HEK293T (cell line): Measurements from ENCODE around the gene ERC1.

Source experiments
- ARNT ChIP-seq: fragments of 450-650 bp; IDR thresholded peaks from 2 replicates; pipeline ENCODE4 v1.6.1; 2017; ENCODE audit warnings: mild to moderate bottlenecking
- BHLHE40 ChIP-seq: fragments of 450-650 bp; IDR thresholded peaks from 2 replicates; pipeline ENCODE4 v1.6.1; 2016; ENCODE audit warnings: mild to moderate bottlenecking, moderate library complexity, borderline replicate concordance
- ELF4 ChIP-seq: fragments of 450-650 bp; IDR thresholded peaks from 2 replicates; pipeline ENCODE4 v1.6.1; 2017; ENCODE audit warnings: antibody characterized with exemption
- FOXM1 ChIP-seq: fragments of 450-650 bp; IDR thresholded peaks from 2 replicates; pipeline ENCODE4 v1.6.1; 2017; ENCODE audit warnings: mild to moderate bottlenecking, borderline replicate concordance
- HDGF ChIP-seq: fragments of 450-650 bp; IDR thresholded peaks from 2 replicates; pipeline ENCODE4 v1.6.1; 2017; ENCODE audit warnings: antibody characterized with exemption, borderline replicate concordance
- LEF1 ChIP-seq: fragments of 450-650 bp; IDR thresholded peaks from 2 replicates; pipeline ENCODE4 v1.6.1; 2017; ENCODE audit warnings: mild to moderate bottlenecking, borderline replicate concordance
- NFRKB ChIP-seq: fragments of 450-650 bp; IDR thresholded peaks from 2 replicates; pipeline ENCODE4 v1.6.1; 2016; ENCODE audit warnings: mild to moderate bottlenecking, moderate library complexity
- SP1 ChIP-seq: fragments of 450-650 bp; IDR thresholded peaks from 2 replicates; pipeline ENCODE4 v1.6.1; 2017
- SUZ12 ChIP-seq: fragments of 450-650 bp; IDR thresholded peaks from 2 replicates; pipeline ENCODE4 v1.6.1; 2016; ENCODE audit warnings: mild to moderate bottlenecking
- TARDBP ChIP-seq: fragments of 450-650 bp; IDR thresholded peaks from 2 replicates; pipeline ENCODE4 v1.6.1; 2016
- ZNF384 ChIP-seq: fragments of 450-650 bp; IDR thresholded peaks from 2 replicates; pipeline ENCODE4 v1.6.1; 2016

- TF ChIP-seq LEF1 (no peak), ELF4 (no peak), TARDBP (no peak), SUZ12 (no peak), FOXM1 (no peak), BHLHE40 (no peak), ARNT (no peak), ZNF384 (no peak), SP1 (no peak), HDGF (no peak), NFRKB (no peak)
Observed at GRCh38 chr12:1117371-1117770, 126.3 kb downstream of the ERC1 start.
